Lung microvascular endothelial cell (primary cell): ENCODE measurements around the gene PLK1. TPM values are rescaled to one million over a fixed set of nuclear protein-coding genes. Genes with fewer than 3 reads are reported as not detected.
"Not testable (repeated sequence)": the region's sequence is repeated elsewhere in the genome, so short reads cannot be mapped to it uniquely, and the experiment has no call there.

Experiments
- DNase-seq, 2 donors: peaks; one replicate each; pipeline versions ENCODE4 v3.0.0 to v3.0.0-alpha.2; 2010; ENCODE audit warnings: low read depth in 2 of 2
- total RNA-seq: library from RNA; depleted of rRNA; stranded (reverse); fragments of >200 nt; gene quantifications from 2 replicates; pipeline ENCODE4 v1.2.1, GENCODE V29; 2014

PLK1 gene
- total RNA-seq: 2.8 and 10.9 TPM in 2 replicates

- DNase-seq: peak; percentile 82 to 83
Measured at GRCh38 chr16:23678430-23679273, at the start of gene PLK1. Gene PLK1 (plus strand): TSS chr16:23678889. CDS start chr16:23678933, 44 bp downstream.

GRCh38 chr16:23629516-23629915 lies 49.2 kb upstream of the PLK1 start:
- DNase-seq: no peak

- not testable (repeated sequence) for DNase-seq
Measured at GRCh38 chr16:23631874-23632273, 46.8 kb upstream of the PLK1 start.

DNA sequence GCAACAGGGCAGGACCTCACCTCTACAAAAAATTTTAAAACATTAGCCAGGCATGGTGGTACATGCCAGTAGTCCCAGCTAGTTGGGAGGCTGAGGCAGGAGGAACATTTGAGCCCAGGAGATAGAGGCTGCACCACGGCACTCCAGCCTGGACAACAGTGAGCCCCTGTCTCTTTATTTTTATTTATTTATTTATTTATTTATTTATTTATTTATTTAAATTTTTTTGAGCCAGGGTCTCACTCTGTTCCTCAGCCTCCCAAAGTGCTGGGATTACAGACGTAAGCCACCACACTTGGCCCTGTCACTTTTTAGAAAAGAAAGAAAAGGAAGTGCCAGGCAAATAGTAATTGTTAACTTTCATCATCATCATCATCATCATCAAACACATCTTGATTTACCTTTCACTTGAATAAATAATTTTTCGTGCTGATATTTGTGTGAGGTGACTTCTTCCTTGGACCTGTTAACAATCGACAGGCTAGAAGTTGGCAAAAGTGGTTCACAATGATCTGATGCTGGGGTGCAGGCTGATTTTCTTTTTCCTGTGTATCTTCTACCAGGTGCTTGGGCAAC lies 44.1 kb upstream of the PLK1 start:
- DNase-seq: no peak

DNA sequence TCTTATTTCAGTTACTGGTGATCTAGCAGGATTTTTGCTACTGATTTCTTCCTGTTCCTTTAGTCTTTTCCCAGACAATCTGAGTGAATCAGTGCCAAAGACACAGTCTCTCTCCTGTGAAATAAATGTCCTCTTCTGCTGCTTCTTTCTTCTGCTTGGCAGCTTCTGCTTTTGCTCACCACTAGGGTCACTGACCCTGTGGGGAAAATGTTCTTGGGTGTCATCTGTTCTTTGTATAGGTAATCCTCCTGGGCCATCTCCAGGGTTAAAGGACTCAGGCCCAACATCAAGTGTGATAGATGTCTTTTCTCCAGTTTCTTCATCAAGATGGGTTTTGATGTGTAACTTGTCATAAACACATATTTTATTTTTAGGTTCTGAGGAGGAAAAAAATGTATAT lies 42.7 kb upstream of the PLK1 start:
- DNase-seq: no peak

- peak in 1 of 2 donors; percentile 3 for DNase-seq
Measured at GRCh38 chr16:23640615-23640930, 38.1 kb upstream of the PLK1 start.

DNA sequence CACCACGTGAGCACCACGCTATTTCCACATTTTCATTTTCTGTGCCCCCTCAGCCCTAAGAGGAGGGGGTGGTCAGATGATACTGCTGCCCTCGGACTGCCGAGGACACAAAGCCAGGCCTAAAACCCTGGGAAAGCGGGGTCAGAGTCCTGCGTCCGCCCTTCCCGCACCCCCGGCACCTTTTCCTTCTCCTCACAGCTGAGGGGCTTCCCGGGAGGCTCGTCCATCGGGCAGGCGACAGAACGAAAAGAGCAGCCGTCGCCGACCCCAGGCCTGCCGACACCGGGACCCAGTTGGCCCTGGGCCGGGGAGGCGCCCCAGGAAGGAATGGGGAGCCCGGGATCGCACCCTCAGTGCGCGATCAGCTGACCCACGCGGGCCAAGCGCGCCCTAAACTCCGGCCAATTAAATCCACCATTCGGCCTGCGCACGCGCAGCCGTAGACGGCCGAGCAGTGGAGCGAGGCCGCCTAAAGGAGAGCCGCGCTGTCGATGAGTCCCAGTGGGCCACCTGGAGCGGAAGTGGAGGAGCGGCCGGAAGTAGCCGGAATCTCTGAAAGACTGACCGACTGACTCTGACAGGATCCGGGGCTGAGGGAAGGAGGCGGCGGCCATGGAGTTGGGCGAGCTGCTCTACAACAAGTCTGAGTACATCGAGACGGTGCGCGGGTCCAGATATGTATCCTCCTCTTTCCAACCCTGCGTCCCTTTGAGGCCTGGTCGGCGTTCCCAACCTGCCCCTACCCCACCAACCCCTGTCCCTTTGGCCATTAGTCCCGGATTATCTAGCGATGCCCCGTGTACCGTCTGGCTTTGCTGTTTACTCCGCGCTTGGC lies 37.5 kb upstream of the PLK1 start, which contains the start of the genes DCTN5 and PALB2:
Gene DCTN5, plus strand, starts transcription at position 536 of the 835 bp plus-strand sequence. Its CDS starts 77 bp downstream, at position 613.
Gene PALB2, minus strand, starts transcription at position 380 of the 835 bp plus-strand sequence. Its CDS starts 153 bp downstream, at position 227.
- DNase-seq: peak; percentile 94 to 96

DNA sequence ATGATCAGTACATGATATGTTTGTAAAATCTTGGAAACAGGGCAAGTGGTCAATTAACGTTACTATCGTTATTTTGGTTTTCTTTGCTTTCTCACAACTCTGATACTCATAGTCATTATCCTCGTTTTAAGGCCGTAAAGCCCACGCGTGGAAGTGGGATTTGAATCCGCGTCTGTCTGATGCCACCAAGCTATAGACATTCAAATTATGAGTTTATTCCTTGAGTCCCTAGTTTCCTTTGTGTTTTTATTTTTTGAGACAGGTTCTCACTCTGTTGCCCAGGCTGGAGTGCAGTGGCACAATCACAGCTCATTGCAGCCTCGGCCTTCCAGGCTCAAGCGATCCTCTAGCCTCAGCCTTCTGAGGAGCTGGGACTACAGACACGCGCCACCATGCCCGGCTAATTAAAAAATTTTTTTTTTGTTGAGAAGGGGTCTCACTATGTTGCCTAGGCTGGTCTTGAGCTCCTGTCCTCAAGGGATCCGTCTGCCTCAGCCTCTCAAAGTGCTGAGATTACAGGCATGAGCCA lies 36.4 kb upstream of the PLK1 start:
- peak; percentile 1 to 10 for DNase-seq

GRCh38 chr16:23650674-23651416 lies 27.8 kb upstream of the PLK1 start:
- DNase-seq: peak; percentile 67 to 75

GRCh38 chr16:23651943-23652468 lies 26.7 kb upstream of the PLK1 start:
- DNase-seq: no peak

DNA sequence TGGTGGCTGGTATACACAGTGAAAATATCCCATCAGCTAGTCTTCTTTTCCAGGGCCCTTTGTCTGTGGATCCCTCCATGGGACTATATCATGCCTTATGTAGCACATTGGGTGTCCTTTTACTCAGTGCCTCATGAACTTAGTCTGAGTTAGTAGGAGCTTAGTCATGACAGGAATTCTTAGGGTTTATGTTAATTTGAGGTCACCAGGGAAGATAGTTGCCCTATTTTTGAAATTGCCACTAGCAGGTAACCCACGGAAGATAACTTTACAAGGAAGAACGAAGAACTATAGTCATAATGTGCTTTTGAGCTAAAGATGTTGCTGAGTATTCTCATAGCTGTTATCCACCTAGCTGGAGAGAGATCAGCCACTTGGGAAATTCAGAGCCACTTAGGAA lies 14.8 kb upstream of the PLK1 start:
- no peak for DNase-seq

GRCh38 chr16:23666571-23667354 lies 11.9 kb upstream of the PLK1 start:
- DNase-seq: no peak

DNA sequence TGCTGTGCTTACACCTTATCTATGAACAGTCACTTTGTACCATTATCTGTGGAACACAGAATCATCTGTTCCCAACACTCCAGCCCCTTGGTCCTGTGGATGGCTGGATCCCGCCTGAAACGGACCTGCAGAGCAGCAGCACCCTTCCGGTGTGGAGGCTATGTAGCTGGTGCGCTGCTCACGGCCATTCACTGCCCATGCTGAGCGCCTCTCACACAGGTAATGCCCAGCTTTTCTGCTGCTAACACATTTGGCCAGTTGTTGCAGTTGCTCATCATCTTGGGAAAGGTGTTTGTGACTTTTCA lies 11.4 kb upstream of the PLK1 start:
- DNase-seq: no peak

GRCh38 chr16:23668225-23668624 lies 10.5 kb upstream of the PLK1 start:
- DNase-seq: no peak

- peak in 1 of 2 donors; percentile 63 for DNase-seq
Measured at GRCh38 chr16:23668873-23669272, 9.8 kb upstream of the PLK1 start.

GRCh38 chr16:23670137-23670776 lies 8.4 kb upstream of the PLK1 start:
- peak in 1 of 2 donors; percentile 91 for DNase-seq

DNA sequence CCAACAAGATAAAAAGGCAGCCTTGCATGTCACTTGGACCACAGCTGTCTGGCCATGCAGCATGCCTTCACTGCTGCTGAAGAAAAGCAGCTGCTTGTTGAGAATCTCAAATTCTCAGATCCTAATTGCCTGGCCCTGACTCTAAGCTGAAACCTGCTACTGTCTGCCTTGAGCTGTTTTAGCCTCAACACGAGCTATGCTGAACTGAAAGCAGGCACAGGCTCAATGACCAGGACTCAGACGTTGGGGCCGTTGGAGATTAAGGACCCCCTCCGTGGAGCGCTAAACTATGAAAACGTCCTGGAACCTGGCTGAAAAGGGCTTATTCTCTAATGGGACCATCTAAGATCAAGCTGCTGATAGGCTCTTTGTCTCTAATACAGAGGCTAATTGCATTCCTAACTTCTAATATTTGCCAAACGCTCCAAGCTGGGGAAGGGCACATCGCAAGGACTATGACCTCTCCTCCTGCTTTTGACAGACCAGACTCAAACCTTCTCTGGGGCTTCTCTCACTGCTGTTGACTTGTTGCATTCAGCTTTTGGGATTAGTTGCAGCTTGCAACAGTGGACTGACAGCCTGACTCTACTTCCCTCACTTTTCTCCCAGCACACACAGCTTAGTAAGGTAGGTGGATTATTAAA lies 4.6 kb upstream of the PLK1 start:
- no peak for DNase-seq

- no peak for DNase-seq
Measured at GRCh38 chr16:23676924-23677480, 1.7 kb upstream of the PLK1 start.
